Kidney capillary endothelial cell (primary cell): ENCODE measurements around the gene FMC1.
"Not testable (repeated sequence)": the region's sequence is repeated elsewhere in the genome, so short reads cannot be mapped to it uniquely, and the experiment has no call there.

ENCODE experiments used
- DNase-seq: peaks from one replicate; pipeline ENCODE4 v3.0.0-alpha.2; 2018; ENCODE audit warnings: low spot score

The FMC1 gene

DNA sequence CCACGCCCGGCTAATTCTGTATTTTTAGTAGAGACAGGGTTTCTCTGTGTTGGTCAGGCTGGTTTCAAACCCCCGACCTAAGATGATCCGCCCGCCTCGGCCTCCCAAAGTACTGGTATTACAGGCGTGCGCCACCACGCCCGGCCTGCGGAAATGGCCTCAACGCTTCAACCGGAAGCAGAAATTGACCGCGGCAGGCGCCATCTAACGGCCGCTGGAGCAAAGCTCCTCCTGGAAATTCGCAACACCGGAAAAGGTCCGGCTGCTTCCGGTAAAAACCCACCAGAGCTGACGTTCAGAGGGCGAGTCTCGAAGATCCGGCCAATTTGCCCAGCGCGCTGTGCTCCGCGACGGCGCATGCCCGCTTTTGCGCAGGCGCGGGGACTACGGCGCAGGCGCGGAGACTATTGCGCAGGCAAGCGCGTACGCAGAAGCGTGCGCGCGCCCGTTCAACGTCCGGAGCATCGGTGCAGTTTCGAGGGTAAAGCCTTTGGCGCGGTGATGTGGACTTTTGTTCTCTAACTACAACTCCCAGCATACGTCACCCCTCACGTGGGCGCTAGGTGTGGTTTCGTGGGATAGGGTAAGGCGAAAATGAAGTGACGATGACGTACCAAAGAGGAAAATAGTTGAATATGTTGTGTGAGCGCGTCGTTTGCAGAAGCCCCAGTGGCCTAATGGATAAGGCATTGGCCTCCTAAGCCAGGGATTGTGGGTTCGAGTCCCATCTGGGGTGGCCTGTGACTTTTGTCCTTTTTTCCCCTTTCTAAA lies 915 bp upstream of the FMC1 start:
- DNase-seq = peak; percentile 97

- no peak for DNase-seq
Observed at GRCh38 chr7:139340808-139341057, 404 bp upstream of the FMC1 start.

- no peak for DNase-seq
Observed at GRCh38 chr7:139341776-139342226, 664 bp downstream of the FMC1 start.

DNA sequence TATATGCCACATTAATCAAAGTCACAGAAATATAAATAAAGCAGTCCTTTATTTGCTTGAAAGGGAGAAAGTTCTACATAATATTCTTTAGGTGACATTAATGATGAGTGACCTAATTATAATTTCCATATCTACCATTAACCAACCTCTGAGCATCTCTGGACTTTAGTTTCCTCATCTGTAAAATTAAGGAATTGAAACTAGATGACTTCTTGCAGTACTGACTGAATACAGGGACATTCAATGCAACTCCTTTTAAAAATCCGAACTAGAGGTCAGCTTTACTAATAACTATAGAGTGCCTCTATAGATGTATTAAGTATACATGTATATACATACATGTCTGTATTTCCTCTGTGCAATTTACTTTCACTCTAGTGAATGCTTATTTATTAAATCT lies 3.9 kb downstream of the FMC1 start:
- no peak for DNase-seq

DNA sequence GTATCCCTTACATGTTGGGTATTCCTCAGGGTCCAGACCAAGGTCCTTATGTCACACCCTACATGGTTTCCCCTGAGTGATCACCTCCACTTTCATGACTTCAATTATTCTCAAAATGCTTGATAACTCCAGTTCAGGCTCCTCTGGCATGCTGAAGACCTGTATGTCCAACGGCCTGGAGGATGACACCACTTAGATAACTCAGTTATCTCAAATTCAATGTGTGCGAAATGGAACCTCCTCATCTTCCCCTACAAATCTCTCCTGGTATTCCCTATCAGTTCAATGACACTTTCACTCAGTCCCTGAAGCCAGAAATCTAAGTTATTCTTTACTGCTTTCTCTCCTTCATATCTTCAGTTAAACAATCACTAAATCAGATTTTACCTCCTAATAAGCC lies 9.9 kb downstream of the FMC1 start:
- DNase-seq = no peak

DNA sequence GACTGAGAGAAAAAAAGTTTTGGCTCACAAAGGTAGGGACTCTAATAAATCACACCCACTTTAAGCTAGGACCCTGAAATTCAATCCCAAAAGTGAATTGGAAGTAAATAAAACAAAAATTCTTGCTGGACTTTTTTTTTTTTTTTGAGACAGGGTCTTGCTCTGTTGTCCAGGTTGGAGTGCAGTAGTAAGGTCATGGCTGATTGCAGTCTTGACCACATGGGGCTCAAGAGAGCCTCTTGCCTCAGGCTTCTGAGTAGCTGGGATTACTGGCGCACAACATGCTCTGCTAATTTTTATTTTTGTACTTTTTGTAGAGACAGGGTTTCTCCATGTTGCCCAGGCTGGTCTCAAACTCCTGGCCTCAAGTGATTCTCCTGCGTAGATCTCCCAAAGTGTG lies 13.6 kb downstream of the FMC1 start:
- no peak for DNase-seq

DNA sequence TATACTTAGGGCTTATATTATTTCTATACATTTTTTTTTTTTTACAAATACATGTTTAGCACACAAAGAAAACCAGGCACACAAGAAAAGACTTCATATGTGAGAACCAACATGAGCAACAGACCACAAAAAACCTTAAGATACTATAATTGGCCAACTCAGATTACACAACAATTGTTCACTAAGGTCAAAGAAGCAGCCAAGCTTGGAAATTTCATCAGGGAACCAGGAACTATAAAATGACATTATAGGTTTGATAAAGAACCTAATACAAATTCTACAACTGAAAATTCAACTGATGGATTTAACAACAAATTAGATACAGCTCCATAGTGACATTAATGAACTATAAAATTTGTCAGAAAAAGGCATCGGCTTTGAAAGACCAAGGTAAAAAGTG lies 14.2 kb downstream of the FMC1 start:
- DNase-seq = no peak

- DNase-seq = not testable (repeated sequence)
Observed at GRCh38 chr7:139357729-139358506, 16.8 kb downstream of the FMC1 start.

- no peak for DNase-seq
Observed at GRCh38 chr7:139358541-139359365, 17.6 kb downstream of the FMC1 start.

DNA sequence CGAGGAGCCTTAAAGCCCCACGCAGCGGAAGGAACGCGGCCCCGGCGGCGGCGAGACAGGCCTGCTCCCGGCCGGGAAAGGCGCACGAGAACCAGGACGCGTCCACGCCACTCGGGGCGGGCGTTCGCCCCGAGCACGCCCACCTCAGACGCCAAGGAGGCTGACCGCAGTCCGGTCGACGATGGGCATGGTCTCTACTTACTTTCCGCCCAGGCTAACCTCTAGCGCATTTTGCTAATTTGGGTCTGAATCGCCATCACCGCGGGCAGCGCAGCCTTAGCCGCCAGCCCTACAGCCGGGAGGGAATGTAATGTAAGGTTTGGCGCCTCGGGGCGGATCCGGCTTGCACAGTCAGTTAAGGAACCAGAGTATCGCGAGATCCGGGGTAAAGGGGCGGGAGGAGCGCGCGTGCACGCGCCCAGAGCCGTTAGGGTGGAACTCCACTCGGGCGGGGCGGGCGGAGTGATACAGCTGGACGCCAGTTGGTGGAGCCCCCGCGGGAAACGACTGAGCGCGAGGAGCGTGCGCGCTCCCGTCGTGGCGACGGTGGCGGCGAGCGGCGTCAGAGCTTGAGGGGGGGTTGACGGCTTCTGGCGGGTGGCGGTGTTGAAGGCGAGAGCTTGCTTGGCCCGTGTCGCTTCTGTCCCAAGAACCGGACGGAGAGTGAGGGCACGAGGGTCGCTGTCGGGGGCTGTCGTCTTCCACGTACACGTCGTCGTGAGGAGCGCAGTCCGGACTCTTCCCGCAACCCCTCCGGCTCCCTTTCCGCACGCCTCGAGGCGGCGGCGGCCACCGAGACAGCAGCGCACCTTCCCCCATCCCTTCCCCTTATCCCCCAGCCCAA lies 18.5 kb downstream of the FMC1 start, which contains the start of gene LUC7L2:
Gene LUC7L2 (plus strand): TSS at position 529 of the 844 bp plus-strand sequence. CDS start 368 bp downstream, outside the sequence.
- peak; percentile 97 for DNase-seq

- DNase-seq = peak; percentile 85
Observed at GRCh38 chr7:139360210-139360947, 19.2 kb downstream of the FMC1 start.

DNA sequence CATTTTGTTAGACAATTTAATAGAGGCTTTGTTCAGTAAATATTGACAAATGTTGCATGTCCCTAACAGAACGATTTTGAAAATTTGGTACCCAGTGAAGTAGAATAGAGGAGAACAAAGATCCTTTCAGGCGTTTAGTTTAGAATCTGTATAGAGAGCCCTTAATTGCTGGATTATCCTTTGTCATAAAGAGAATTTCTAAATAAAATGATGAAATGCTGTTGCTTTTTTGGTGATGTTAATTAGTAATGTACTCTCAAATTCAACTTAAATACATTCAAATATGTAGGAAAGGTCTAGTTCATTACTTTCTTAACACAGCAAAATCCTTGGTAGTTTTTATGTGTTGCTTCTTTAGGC lies 19.8 kb downstream of the FMC1 start:
- no peak for DNase-seq

- DNase-seq = no peak
Observed at GRCh38 chr7:139361523-139361922, 20.4 kb downstream of the FMC1 start.

- no peak for DNase-seq
Observed at GRCh38 chr7:139362302-139362701, 21.2 kb downstream of the FMC1 start.

DNA sequence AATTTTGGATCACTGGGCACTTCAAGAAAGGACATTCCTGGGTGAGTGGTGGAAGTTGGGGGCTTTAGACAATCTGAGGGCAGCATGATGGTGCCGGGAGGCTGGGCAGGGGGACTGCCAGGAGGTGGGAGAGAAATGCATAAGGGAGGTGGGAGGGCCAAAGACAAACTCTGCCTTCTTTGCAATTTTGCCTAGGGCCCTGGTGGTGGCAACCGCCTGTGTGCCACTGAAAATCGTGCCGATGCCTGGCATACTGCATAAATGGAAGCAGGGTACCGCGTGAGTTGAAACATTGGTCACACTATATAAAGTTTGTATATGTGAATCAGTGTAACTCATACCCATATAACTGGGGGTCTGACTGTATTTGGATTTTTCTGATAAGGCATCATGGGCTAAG lies 21.8 kb downstream of the FMC1 start:
- no peak for DNase-seq

DNA sequence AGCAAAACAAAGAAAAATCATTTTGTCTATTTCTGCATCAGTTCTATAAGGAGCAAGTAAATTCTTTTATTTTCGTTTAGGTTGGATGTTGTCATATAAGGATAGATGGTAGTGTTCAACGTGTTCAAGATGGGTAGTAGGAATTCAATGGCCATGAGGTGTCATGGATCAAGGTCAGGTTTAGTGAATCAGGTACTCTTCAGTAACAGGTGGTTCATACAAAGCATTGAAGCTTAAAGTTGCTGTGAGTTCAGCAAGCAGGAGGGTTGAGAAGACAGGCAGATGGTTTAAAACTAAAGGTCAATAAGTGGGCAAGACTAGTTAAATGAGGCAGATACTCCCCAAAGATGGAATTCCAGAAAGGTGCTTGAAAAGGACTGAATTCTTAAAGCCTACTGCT lies 24.2 kb downstream of the FMC1 start:
- DNase-seq = no peak

- no peak for DNase-seq
Observed at GRCh38 chr7:139366400-139366799, 25.3 kb downstream of the FMC1 start.

DNA sequence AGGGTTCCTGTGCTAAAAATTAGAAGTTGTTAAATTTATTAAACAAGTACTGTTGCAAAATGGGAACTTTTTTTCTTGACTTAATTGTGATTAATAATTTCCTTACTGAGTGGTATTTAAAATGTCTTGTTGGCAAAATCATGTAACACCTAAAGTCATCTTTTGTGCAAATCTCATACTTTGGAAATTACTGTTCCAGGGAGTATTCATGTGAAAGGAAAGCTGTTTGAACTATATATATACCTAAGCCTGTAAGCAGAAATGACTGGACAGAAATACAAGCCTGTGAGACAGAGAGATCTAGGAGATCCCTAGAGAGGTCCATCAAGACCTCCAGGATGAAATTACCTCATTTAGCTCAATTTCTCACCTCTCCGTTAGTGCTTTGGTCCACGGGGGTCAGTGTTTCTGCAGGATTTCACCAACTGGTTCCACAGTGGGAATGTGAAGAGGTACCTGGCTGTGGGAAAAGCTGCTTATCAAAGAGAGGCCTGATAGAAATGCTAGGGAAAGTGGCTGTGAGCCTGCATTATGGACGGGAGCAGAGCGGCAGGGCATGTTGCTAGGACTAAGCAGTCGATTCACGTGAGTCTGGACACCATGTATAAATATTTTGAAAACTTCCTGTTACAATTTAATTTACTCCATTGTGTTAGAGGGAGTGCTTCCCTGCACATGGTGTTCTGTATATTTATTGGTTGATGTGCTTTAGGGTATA lies 26.5 kb downstream of the FMC1 start:
- no peak for DNase-seq

- no peak for DNase-seq
Observed at GRCh38 chr7:139370301-139370942, 29.3 kb downstream of the FMC1 start.

GRCh38 chr7:139370943-139371313 lies 29.8 kb downstream of the FMC1 start:
- no peak for DNase-seq
